Colonic mucosa (tissue), 4 donors: ENCODE results near the gene AZIN2. TPM values are rescaled to one million over a fixed set of nuclear protein-coding genes. Genes with fewer than 3 reads are reported as not detected.

Experiments used
- DNase-seq: peaks from one replicate; pipeline ENCODE4 v3.0.0-alpha.2; 2020
- H3K27ac ChIP-seq: fragments of 200-600 bp; one replicate; pipeline ENCODE4 v1.8.0; 2021
- H3K27me3 ChIP-seq: fragments of 200-600 bp; one replicate; pipeline ENCODE4 v1.8.0; 2021
- H3K36me3 ChIP-seq: fragments of 200-600 bp; one replicate; pipeline ENCODE4 v1.8.0; 2021
- H3K4me1 ChIP-seq: fragments of 200-600 bp; one replicate; pipeline ENCODE4 v1.8.0; 2021; ENCODE audit warnings: mild to moderate bottlenecking
- H3K4me3 ChIP-seq: fragments of 200-600 bp; one replicate; pipeline ENCODE4 v1.8.0; 2021
- H3K9ac ChIP-seq, 2 donors: one replicate each; pipeline ENCODE4 v1.7.0; 2013; ENCODE audit warnings: control low read depth in 2 of 2, low read depth in 2 of 2, low read length in 2 of 2
- H3K9me3 ChIP-seq: fragments of 200-600 bp; one replicate; pipeline ENCODE4 v1.8.0; 2021
- intact Hi-C: fragments of 100-400 bp; cut with DNase I; formaldehyde crosslinking; loops from one replicate; pipeline ENCODE4 v1.14.1; 2022
- total RNA-seq, 2 donors: library from RNA; stranded (reverse); fragmentation: NEBNext Ultra II Directional in 1 of 2; extraction: Animal tissue kit (Norgen Biotek cat#: 25700) in 1 of 2; gene quantifications; one replicate each; pipeline ENCODE4 v1.2.1, GENCODE V29; 2021
- TF ChIP-seq, protein P1 (sequence below): fragments of 200-600 bp; IDR thresholded peaks from one replicate; pipeline ENCODE4 v1.8.0; 2022; ENCODE audit warnings: antibody characterized with exemption, mild to moderate bottlenecking
- donor health status: healthy.
- donor health status: DM: no; HTN: no; CAD: no.
- donor health status: DM: no; HTN: no; CAD: no.

Gene AZIN2
- total RNA-seq, 2 donors from 2014 or later: 10.2 to 21.4 TPM

DNA sequence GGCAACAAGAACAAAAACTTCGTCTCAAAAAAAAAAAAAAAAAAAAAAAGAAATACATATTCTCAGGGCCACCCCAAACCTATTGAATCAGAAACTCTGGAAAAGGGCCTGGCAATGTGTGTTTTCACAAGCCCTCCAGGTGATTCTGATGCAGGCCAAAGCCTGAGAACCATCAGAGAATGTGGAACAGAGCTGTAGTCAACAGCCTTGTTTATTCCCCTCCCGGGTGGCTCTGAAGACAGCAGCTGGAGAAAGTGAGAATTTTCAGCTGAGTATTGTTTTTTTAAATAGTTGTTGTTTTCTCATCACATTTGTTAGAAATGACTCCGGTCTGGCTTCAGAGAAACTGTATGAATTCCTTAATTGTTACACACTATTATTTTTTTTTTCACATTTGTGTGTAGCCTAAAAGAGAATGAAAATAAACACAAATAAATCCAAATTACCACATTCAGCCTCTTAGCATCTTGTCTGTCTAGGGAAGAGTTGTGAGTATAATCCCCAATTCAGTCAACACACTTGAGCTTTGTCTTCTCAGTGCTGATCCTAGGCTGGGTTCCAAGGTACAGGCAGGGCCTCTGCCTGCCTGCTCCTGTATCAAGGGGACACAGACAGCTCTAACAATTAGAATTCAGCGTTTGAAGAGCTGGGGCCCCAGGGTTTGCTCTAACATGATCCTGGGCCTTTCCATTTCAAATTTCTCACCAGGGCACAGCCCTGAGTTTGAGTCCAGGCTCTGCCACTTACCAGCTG is 6.6 kb upstream of the AZIN2 start:
- TF ChIP-seq, protein P1, sequence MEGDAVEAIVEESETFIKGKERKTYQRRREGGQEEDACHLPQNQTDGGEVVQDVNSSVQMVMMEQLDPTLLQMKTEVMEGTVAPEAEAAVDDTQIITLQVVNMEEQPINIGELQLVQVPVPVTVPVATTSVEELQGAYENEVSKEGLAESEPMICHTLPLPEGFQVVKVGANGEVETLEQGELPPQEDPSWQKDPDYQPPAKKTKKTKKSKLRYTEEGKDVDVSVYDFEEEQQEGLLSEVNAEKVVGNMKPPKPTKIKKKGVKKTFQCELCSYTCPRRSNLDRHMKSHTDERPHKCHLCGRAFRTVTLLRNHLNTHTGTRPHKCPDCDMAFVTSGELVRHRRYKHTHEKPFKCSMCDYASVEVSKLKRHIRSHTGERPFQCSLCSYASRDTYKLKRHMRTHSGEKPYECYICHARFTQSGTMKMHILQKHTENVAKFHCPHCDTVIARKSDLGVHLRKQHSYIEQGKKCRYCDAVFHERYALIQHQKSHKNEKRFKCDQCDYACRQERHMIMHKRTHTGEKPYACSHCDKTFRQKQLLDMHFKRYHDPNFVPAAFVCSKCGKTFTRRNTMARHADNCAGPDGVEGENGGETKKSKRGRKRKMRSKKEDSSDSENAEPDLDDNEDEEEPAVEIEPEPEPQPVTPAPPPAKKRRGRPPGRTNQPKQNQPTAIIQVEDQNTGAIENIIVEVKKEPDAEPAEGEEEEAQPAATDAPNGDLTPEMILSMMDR: no peak
- Histone ChIP-seq H3K9me3 (no peaks in the 10 kb centered on the region), H3K9ac (no peak overlapping the region), H3K27me3 (no peaks in the 10 kb centered on the region), H3K4me1 (no peaks in the 10 kb centered on the region), H3K27ac (no peak overlapping the region), H3K4me3 (no peak overlapping the region), H3K36me3 (no peaks in the 10 kb centered on the region)
- DNase-seq: no peak
- intact Hi-C loops: no loop called here

DNA sequence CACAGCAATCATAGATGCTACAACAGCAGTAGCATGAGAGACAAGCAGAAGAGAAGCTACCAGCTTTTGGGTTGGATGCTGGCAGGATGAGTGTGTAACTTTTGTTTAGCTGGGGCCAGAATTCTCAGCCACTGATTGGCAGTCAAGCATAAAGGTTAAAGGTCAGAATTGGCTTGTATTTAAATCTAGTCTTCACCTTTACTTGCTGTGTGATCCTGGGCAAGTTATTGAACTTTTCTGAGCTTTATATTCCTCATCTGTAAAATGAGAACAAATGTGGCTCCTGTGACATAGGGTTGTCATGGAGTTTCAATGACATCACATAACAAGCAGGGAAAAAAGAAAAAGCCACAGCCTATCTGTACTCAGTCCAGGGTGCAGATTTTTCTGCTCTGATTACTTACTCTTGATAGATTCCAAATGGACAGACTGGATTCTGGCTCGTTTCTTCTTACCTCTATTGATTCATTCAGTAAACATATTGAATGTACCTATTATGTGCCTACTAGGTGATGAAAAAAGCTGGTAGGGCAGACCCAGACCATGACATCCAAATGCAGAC is 2.8 kb upstream of the AZIN2 start:
- TF ChIP-seq, protein P1: no peak
- H3K4me1 ChIP-seq: peaks cover 11% of the 10 kb centered on the region
- H3K4me3 ChIP-seq: no peak overlapping the region
- H3K9me3 ChIP-seq: no peaks in the 10 kb centered on the region
- intact Hi-C loops: no loop called here
- H3K27ac ChIP-seq: no peak overlapping the region
- DNase-seq: no peak
- H3K36me3 ChIP-seq: no peaks in the 10 kb centered on the region
- H3K9ac ChIP-seq: no peak overlapping the region
- H3K27me3 ChIP-seq: no peaks in the 10 kb centered on the region

DNA sequence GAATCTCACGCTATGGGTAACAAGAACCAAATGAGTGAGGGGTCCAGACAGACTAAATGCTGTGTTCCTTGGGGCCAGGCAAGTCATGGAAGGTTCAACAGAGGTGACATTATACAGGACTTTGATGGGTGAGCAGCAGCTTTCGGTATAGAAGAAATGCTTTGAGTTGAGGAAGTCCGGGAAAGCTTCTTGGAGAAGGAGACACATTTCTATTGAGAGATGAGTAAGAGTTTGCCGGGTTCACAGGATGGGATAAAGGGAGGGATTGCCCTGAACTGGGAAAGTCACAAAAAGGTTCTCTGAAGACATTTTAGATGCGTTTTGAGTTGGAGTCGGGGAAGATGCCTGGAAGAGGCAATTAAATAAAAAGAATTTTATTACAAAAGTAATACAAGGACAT is 580 bp upstream of the AZIN2 start:
- Histone ChIP-seq H3K27me3 (no peaks in the 10 kb centered on the region), H3K9ac (peak overlapping the region in 1 of 2 donors; percentile 85), H3K9me3 (no peaks in the 10 kb centered on the region), H3K4me1 (peaks cover 11% of the 10 kb centered on the region), H3K27ac (no peak overlapping the region), H3K36me3 (no peaks in the 10 kb centered on the region), H3K4me3 (peak overlapping the region; percentile 87)
- intact Hi-C loops: no loop called here
- DNase-seq: no peak
- TF ChIP-seq, protein P1: no peak

DNA sequence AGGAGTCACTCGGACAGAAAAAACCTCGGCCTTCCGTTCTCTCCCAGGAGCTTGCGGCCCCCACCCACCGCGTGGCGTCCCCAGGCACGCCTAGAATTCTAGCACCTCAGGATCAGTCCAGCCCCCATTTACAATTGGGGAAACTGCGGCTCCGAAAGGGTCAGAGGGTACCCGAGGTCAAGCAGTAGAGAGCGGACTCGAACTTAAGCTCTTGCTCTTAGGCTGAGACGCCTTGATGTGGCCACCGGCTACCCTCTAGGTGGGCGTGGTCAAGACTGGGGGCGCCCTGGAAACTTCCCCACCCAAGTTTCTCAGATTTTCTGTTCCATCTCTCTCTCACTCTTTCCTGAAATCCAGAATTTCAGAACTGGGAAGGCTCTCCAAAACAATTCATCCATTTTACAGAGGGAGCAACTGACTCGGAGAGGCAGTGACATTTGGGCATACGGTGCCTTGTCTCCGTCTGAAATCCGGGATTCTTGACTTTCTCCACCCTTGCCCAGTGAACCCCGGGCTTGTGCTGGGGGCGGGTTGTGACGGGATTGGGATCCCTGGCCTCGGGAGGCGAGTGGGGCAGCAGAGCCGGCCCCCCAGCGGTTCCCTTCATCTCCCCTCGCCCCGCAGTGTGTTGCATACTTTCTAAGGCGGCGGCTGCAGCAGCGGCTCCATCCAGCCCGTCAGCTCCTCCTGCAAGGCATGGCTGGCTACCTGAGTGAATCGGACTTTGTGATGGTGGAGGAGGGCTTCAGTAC is 777 bp downstream of the AZIN2 start:
- Histone ChIP-seq H3K27ac (no peak overlapping the region), H3K4me1 (peaks cover 11% of the 10 kb centered on the region), H3K27me3 (no peaks in the 10 kb centered on the region), H3K9me3 (no peaks in the 10 kb centered on the region), H3K4me3 (peak overlapping the region; percentile 87), H3K9ac (peak overlapping the region; percentile 85 to 94), H3K36me3 (no peaks in the 10 kb centered on the region)
- intact Hi-C loops: no loop called here
- TF ChIP-seq, protein P1: no peak
- DNase-seq: peak; percentile 44

DNA sequence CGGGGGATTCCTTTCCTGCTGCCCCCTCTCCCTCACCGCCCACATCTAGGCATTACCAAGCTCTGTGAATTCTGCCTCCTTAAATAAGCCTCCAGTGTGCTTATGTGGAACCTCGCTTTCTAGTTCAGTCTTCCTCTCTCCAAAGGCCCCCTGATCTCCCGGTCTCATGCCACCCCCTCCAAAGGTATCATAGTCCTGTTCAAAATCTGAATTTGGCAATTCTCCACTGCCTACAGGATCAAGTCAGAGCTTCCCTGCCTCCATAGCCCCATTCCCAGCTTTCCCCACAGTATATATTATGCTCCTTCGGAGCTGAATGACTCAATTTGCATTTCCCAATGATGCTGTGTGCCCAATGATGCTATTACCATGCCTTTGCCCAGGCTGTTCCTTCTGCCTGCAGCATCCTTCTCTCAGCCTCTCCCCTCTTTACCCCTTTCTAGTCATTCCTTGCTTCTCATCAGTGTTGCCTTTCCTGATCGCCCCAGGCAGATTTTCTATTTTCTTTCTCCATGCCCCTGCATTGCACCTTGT is 1.7 kb downstream of the AZIN2 start:
- TF ChIP-seq, protein P1: no peak
- peaks cover 11% of the 10 kb centered on the region for H3K4me1 ChIP-seq
- intact Hi-C loops: no loop called here
- no peak overlapping the region for H3K9ac ChIP-seq
- no peak for DNase-seq
- no peaks in the 10 kb centered on the region for H3K9me3 ChIP-seq
- H3K4me3 ChIP-seq: no peak overlapping the region
- no peaks in the 10 kb centered on the region for H3K27me3 ChIP-seq
- no peak overlapping the region for H3K27ac ChIP-seq
- no peaks in the 10 kb centered on the region for H3K36me3 ChIP-seq
